ENCODE results near the gene GSN. TPM values are rescaled to one million over a fixed set of nuclear protein-coding genes. Genes with fewer than 3 reads are reported as not detected.
"Not testable (repeated sequence)": the region's sequence is repeated elsewhere in the genome, so short reads cannot be mapped to it uniquely, and the experiment has no call there.

The GSN gene
- polyA plus RNA-seq, 1 of the 3 experiments (the other 2 are of a cell fraction) = 168 TPM

GRCh38 chr9:121289026-121289771 is 21.2 kb downstream of the GSN start (continued):
- no peak for TF ChIP-seq CHD2 (IDR thresholded peaks at IDR 0.05; ENCODE audit: low read length, partially characterized antibody)
- no peak for TF ChIP-seq RCOR1 (IDR thresholded peaks at IDR 0.05; ENCODE audit: low read length)
- TF ChIP-seq GATA2 (CRISPR knock-in tag; IDR thresholded peaks at IDR 0.05) = no peak
- TF ChIP-seq ZBTB33 (IDR thresholded peaks at IDR 0.05; ENCODE audit: borderline replicate concordance, low read depth) = no peak

- H3K4me1 ChIP-seq (ENCODE audit: control insufficient read depth in 1 of 2, insufficient read depth in 2 of 2, low read depth in 1 of 2, low read length in 1 of 2) = peaks cover 26 to 54% of the 10 kb centered on the region in 2 experiments; a peak in 3 of 4 replicates
- H3K9me2 ChIP-seq = no peaks in the 10 kb centered on the region
- no peaks in the 10 kb centered on the region for H3K9me3 ChIP-seq
- DNase-seq = no peak
- ChIA-PET POLR2A (no interaction called here), CTCF (interaction anchor here (0.9 to 3.6 kb wide), 4 partner anchors 10 to 76 kb away, joined by 3 to 25 read pairs (median 5); no protein-coding TSS in a partner anchor)
- TF ChIP-seq EZH2phosphoT487 (IDR thresholded peaks at IDR 0.05; ENCODE audit: borderline replicate concordance, low read depth) (no peak), ZBTB33 (IDR thresholded peaks at IDR 0.05; ENCODE audit: borderline replicate concordance, low read depth) (no peak), PBX3 (IDR thresholded peaks at IDR 0.05) (peak; percentile 55), MAX (IDR thresholded peaks at IDR 0.05; ENCODE audit: low read depth) (no peak; the same call in 1 of the 2 replicates)
- no peaks in the 10 kb centered on the region for H3K27me3 ChIP-seq (ENCODE audit: insufficient read depth)
- peak overlapping the region; percentile 88 to 94 for H3K27ac ChIP-seq (ENCODE audit: low read depth in 2 of 2, low read length in 1 of 2)
- no peak overlapping the region for H2AFZ ChIP-seq (ENCODE audit: low read depth)
- H3K9ac ChIP-seq = peak overlapping the region; percentile 39
- peak overlapping the region; percentile 55; the same call in 1 of the 2 replicates for H3K4me2 ChIP-seq
- peaks cover 0 to 13% of the 10 kb centered on the region in 2 experiments for H3K36me3 ChIP-seq (replicated peaks in 1 of 2; ENCODE audit: control insufficient read depth in 1 of 2, insufficient read depth in 2 of 2, low read length in 1 of 2)
- H4K20me1 ChIP-seq (ENCODE audit: insufficient read depth) = no peaks in the 10 kb centered on the region
- H3K4me3 ChIP-seq (ENCODE audit: low read depth in 2 of 2, low read length in 1 of 2) = no peak overlapping the region
- 80% methylated on average over 7 of the region's 7 CpGs for WGBS (ENCODE audit: low lambda C conversion rate)
- peaks cover 15% of the 10 kb centered on the region for H3F3A ChIP-seq (replicated peaks; ENCODE audit: insufficient read depth)
- peaks cover 18% of the 10 kb centered on the region; the same call in 1 of the 2 replicates for H3K79me2 ChIP-seq (ENCODE audit: insufficient read depth)
These were observed 21.9 kb downstream of the GSN start for GRCh38 chr9:121289772-121290370.

GRCh38 chr9:121291536-121291935 is 23.6 kb downstream of the GSN start:
- H3K4me2 ChIP-seq; H3K36me3 ChIP-seq (replicated peaks in 1 of 2; ENCODE audit: control insufficient read depth in 1 of 2, insufficient read depth in 2 of 2, low read length in 1 of 2); H3F3A ChIP-seq (replicated peaks; ENCODE audit: insufficient read depth); H3K9me3 ChIP-seq; H2AFZ ChIP-seq (ENCODE audit: low read depth); H3K27me3 ChIP-seq (ENCODE audit: insufficient read depth); H3K9me2 ChIP-seq; H4K20me1 ChIP-seq (ENCODE audit: insufficient read depth); DNase-seq; H3K9ac ChIP-seq; H3K4me3 ChIP-seq (ENCODE audit: low read depth in 2 of 2, low read length in 1 of 2); H3K79me2 ChIP-seq (ENCODE audit: insufficient read depth); H3K27ac ChIP-seq (ENCODE audit: low read depth in 2 of 2, low read length in 1 of 2); POLR2A ChIA-PET: not testable (repeated sequence)
- 80% methylated on average over 4 of the region's 4 CpGs for WGBS (ENCODE audit: low lambda C conversion rate)
- CTCF ChIA-PET = interaction anchor here (0.7 to 1.1 kb wide), 2 partner anchors 13 to 32 kb away, joined by 3 to 4 read pairs; no protein-coding TSS in a partner anchor
- peaks cover 17 to 37% of the 10 kb centered on the region in 2 experiments; a peak in 3 of 4 replicates for H3K4me1 ChIP-seq (ENCODE audit: control insufficient read depth in 1 of 2, insufficient read depth in 2 of 2, low read depth in 1 of 2, low read length in 1 of 2)
